GM19328 (cell line): ENCODE data around the gene TERB1.

Experiments used
- ATAC-seq: cut with Tn5 transposase; IDR thresholded peaks from one replicate; pipeline ENCODE4 v1.9.1; 2021; ENCODE audit warnings: mild to moderate bottlenecking, moderate library complexity; ENCODE audit not compliant: unreplicated experiment

TERB1 gene

DNA sequence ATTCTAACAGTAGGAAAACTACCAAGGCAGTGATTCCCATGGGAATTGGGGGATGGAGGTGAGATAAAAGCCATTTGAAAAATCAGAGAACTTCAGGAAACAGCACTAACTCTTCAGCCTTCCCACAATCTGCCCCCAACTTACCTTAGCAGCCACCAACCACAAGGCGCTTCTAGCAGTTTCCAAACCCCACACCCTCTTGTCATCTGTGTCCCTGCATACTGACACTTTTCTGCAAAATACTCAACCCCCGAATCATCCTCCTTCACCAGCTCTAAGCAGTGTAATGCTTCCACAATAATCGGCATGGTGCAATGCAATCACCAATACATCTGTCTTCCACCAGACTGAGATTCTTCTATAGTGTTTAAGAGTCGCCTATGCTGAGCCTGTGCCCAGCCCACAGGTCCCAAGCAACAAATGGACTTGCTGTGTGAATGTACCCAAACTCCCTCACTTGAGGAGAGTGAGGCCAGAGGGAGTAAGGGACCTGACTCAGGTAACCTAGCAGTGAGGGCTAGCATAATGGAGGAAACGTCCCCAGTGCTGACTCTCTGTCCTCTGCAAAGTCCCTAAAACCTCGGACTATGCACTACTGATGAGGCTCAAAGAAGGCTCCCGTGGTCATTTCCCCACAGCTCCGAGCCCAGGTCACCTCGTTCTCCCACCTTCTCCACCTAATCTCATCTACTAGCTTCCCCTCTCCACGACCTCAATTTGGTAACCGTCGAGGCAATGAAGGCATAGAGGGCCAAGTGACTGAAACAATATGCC lies 50.9 kb downstream of the TERB1 start:
- ATAC-seq = no peak

GRCh38 chr16:66746682-66747081 lies 54.7 kb downstream of the TERB1 start:
- no peak for ATAC-seq

- no peak for ATAC-seq
These were observed 55.3 kb downstream of the TERB1 start for GRCh38 chr16:66746048-66746447.

- no peak for ATAC-seq
These were observed 59.2 kb downstream of the TERB1 start for GRCh38 chr16:66741950-66742808.

DNA sequence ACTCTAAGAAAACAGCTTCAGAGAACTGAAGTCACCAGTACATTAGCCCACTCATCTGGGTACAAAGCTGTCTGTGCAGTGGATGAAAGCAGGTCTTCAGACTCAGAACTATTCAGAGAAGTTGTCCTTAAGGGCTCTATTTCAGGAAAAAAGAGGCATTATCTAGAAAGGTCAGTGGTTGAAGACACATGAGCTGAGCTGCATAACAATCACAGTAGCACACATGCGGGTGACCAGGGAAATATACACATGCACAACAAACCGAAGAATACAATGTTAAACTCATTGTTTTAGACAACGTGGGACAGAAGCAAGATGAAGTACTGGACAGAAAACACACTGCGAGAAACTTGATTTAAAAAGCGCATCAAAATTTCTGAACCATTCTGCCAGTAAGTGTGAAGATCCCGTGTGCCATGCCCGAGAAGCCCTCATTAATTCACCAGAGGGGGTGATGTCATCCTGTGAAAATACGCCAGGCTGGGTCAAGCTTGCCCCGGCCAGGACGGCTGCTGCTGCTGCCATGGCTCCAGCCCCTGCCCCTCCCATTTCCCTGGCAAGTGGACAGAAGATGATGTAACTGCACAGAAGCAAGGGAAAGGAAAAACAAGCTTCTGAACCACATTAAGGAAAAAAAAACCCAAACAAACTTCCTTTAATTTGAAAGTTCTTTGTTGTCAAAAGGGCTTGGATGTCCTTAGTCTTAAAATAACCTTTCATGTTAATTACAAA lies 60.0 kb downstream of the TERB1 start:
- no peak for ATAC-seq

- ATAC-seq = no peak
These were observed 60.9 kb downstream of the TERB1 start for GRCh38 chr16:66740533-66740932.

DNA sequence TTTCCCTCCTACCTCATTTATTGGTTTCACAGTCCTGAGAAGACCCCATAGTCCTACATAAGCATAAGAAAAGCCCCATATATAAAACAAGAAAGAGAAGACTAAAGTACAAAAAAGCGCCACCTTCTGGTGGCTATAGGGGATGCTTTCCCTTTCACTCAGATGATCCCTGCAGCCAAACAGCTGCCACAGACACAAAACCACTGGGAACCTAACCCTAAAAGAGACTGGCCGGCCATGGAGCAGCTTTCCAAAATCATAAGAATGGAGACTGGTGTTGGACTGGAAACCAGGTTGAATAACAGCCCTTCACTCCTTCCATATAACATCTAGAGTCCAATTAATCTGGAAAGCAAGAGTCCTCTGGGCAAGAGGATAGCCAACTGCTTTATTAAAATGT lies 61.4 kb downstream of the TERB1 start:
- ATAC-seq = no peak

- ATAC-seq = no peak
These were observed 65.5 kb downstream of the TERB1 start for GRCh38 chr16:66735891-66736290.

GRCh38 chr16:66731101-66731500 lies 70.3 kb downstream of the TERB1 start:
- ATAC-seq = no peak

- no peak for ATAC-seq
These were observed 72.6 kb downstream of the TERB1 start for GRCh38 chr16:66728804-66729203.

- no peak for ATAC-seq
These were observed 73.1 kb downstream of the TERB1 start for GRCh38 chr16:66728117-66728787.

GRCh38 chr16:66720766-66721165 lies 80.6 kb downstream of the TERB1 start:
- no peak for ATAC-seq

- ATAC-seq = no peak
These were observed 82.1 kb downstream of the TERB1 start for GRCh38 chr16:66719246-66719645.

DNA sequence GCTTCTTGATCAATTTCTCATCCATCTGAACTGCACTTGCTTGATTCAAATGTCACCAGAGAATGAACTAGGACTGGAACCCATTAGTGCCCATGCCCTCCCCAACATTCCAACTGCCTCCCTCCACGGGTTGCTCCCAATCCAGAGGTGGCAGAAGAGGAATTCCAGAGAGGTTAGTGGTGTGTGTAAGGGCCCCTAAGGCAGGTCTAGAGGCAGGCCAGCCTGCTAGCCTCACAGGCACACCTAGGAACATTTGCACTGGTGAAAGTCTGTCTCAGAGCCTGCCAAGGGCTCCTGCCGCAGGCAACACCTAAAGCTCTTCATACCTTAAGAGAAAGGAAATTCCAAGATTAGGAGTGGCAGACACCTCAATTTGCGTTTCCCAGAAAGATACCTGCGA lies 83.6 kb downstream of the TERB1 start:
- no peak for ATAC-seq

DNA sequence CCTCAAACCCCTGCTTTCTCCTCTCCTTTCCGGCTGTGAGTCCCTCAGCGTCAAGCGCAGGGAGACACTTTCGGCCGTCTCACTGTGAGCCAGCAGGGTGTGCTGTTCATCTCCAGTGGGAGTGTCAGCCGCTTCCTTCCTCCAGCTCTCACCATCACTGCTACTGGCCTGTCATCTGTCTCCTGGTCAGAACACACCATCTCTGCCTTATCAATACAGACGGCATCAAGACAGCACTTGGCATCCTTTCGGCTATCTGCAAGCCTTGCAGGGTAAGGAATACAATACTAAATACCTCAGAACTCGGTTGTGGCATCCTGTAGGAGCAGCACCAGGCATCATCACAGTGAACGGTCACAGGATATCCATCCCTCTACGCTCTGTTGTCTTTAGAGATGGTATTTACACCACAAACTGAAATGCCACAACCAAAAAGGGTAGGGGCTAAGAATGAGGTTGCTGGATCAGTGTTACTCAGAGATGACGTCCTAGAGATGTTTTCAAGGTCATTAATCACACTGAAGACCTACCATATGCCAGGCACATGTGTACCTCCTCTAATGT lies 84.2 kb downstream of the TERB1 start:
- ATAC-seq = no peak

DNA sequence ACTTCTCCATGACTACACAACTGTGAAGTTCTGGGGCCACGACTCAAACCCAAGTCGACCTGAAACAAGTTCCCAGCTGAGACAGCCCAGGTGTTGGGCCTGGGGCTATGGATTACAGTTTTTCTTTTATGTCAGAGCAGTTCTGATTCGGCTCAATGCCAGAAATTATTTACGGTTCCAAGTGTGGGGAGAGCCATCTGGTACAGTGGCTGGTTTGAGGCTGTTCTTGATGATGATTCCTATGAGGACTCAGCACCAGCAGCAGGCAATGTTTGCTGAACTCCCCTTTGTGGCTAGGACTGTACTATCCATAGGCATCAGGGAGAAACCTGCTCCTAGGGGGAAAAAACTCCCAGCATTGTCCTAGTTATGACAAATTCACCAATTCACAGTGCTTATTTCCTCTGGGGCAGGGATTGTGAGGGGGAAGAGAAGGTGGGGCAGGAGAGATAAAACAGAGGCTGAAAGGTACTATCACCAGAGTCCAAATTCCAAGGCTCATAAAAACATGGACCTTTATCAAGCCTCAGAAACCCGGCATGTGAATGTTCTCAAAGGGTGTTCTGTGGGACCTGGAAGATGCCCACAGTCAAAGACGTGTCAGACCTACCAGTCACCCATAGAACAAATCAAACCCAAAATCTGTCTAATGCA lies 86.6 kb downstream of the TERB1 start:
- no peak for ATAC-seq

- no peak for ATAC-seq
These were observed 87.3 kb downstream of the TERB1 start for GRCh38 chr16:66714062-66714461.

DNA sequence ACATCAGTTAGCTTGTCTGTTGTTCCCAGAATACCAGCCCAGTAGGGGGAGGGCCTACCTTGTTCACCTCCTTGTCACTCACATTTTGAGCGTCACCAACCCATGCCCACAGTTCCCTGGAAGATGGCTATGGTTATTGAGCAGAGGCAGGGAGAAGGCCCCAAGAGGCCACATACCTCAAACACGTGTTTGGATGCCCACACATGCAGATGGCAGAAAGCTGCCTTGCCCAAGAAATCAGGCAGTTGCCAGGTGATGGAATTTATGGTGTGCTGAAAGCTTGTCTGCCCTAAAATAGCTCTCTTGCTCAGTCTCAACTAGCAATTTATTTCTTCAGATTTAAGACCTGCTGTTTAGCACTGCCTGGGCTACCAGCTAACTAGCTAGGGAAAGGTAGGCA lies 88.3 kb downstream of the TERB1 start:
- ATAC-seq = no peak

GRCh38 chr16:66712512-66712911 lies 88.9 kb downstream of the TERB1 start:
- ATAC-seq = no peak

- no peak for ATAC-seq
These were observed 89.8 kb downstream of the TERB1 start for GRCh38 chr16:66711581-66711980.
